GM04504 (cell line): Measurements from ENCODE around the gene HAUS5.

Experiments used
- DNase-seq: peaks from one replicate; pipeline ENCODE4 v3.0.0-alpha.2; 2012; ENCODE audit warnings: low read depth

HAUS5 gene

DNA sequence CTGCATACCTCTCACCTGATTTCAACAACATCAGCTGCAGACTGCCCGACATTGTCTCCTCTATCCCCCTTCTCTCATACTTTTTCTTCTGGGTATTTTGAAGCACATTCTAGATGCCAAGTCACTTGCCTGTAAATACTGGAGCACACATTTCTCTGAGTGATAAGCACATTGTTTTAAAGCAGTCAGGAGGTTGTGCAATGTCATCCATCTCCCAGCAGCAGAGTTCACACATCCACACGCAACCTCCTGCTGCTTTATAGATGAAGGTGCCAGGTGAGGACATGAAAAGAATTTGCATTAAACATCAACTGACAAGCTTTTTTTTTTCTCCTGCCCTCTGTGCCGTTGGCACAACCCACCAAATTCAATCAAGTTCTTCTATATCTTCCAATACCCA is 59.3 kb downstream of the HAUS5 start:
- no peak for DNase-seq

DNA sequence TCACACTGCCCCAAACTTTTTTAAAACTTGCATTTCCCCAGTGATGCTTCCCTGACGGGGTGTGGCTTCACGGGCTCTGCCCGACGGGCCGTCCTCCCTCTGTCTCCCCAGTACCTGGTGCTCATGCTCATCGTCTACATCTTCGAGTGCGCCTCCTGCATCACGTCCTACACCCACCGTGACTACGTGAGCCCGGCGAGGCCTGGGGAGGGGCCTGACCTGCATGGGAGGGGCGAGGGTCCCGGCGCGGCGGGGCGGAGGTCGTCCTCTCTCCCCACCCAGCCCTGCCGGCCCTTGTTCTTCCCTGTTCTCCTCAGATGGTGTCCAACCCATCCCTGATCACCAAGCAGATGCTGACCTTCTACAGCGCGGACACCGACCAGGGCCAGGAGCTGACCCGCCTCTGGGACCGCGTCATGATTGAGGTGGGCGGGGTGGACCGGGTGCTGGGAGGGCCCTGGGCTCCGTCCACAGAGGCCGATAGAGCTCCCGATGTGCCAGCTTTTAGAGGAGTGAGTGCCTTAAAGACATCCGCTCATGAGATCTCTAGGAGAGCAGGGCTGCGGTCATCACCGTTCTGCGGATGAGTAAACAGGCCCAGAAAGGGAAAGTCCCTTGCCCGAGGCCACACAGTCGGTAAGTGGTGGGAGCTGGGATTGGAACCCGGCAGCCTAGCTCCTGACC is 60.7 kb downstream of the HAUS5 start:
- DNase-seq = peak; percentile 46
